ENCODE results near the gene NFASC. TPM values are rescaled to one million over a fixed set of nuclear protein-coding genes. Genes with fewer than 3 reads are reported as not detected.

NFASC gene
- total and polyA plus RNA-seq, 8 donors = 1.1 to 54.2 (median 13.3) TPM

- Histone ChIP-seq H3K9me3 (no peaks in the 10 kb centered on the region), H3K36me3 (no peaks in the 10 kb centered on the region), H3K4me1 (no peaks in the 10 kb centered on the region), H3K27ac (no peak overlapping the region), H3K4me3 (no peak overlapping the region), H3K27me3 (peaks cover 0 to 59% (median 5%) of the 10 kb centered on the region in 3 donors)
- no peak for DNase-seq
- WGBS, 5 donors = 69 to 87% (median 76%) methylated on average over 9 to 11 of the region's 11 CpGs
- no peak for TF ChIP-seq CTCF (IDR thresholded peaks at IDR 0.05)
- TF ChIP-seq POLR2A (IDR thresholded peaks at IDR 0.05) = no peak
- TF ChIP-seq EP300 (IDR thresholded peaks at IDR 0.05) = no peak
- no peak for TF ChIP-seq POLR2AphosphoS5 (IDR thresholded peaks at IDR 0.05)
- intact Hi-C loops (cut with DNase I; ENCODE audit: low total_unique reads) = no loop called here
Measured at GRCh38 chr1:205052690-205053089, 182.0 kb downstream of the NFASC start.

- WGBS, 5 donors = 85 to 93% (median 91%) methylated on average over 5 of the region's 5 CpGs
Measured at GRCh38 chr1:205053296-205053695, 182.6 kb downstream of the NFASC start.

GRCh38 chr1:205054013-205054412 lies 183.4 kb downstream of the NFASC start:
- no peaks in the 10 kb centered on the region for H3K36me3 ChIP-seq
- H3K27me3 ChIP-seq = peaks cover 0 to 48% (median 0%) of the 10 kb centered on the region in 3 donors
- H3K4me1 ChIP-seq = no peaks in the 10 kb centered on the region
- no peak overlapping the region for H3K4me3 ChIP-seq
- 41 to 52% (median 46%) methylated on average over 7 of the region's 7 CpGs for WGBS, 5 donors
- TF ChIP-seq POLR2A (IDR thresholded peaks at IDR 0.05) = no peak
- TF ChIP-seq EP300 (IDR thresholded peaks at IDR 0.05) = no peak
- TF ChIP-seq CTCF (IDR thresholded peaks at IDR 0.05) = no peak
- TF ChIP-seq POLR2AphosphoS5 (IDR thresholded peaks at IDR 0.05) = no peak
- no peaks in the 10 kb centered on the region for H3K9me3 ChIP-seq
- no peak for DNase-seq
- intact Hi-C loops (cut with DNase I; ENCODE audit: low total_unique reads) = no loop called here
- H3K27ac ChIP-seq = no peak overlapping the region

More at GRCh38 chr1:205053296-205053695, 182.6 kb downstream of the NFASC start:
- no peak for TF ChIP-seq POLR2A (IDR thresholded peaks at IDR 0.05)
- TF ChIP-seq EP300 (IDR thresholded peaks at IDR 0.05) = no peak
- TF ChIP-seq POLR2AphosphoS5 (IDR thresholded peaks at IDR 0.05) = no peak
- Histone ChIP-seq H3K4me3 (no peak overlapping the region), H3K4me1 (no peaks in the 10 kb centered on the region), H3K27ac (no peak overlapping the region), H3K9me3 (no peaks in the 10 kb centered on the region), H3K27me3 (peaks cover 0 to 55% (median 0%) of the 10 kb centered on the region in 3 donors), H3K36me3 (no peaks in the 10 kb centered on the region)
- intact Hi-C loops (cut with DNase I; ENCODE audit: low total_unique reads) = no loop called here
- no peak for DNase-seq

GRCh38 chr1:205056188-205056611 lies 185.5 kb downstream of the NFASC start:
- Histone ChIP-seq H3K27me3 (peaks cover 0 to 36% (median 0%) of the 10 kb centered on the region in 3 donors), H3K36me3 (no peaks in the 10 kb centered on the region), H3K27ac (no peak overlapping the region), H3K9me3 (no peaks in the 10 kb centered on the region), H3K4me3 (no peak overlapping the region), H3K4me1 (no peaks in the 10 kb centered on the region)
- intact Hi-C loops (cut with DNase I; ENCODE audit: low total_unique reads) = loop anchor here (5.0 kb wide), 1 partner anchor 69 kb away; no protein-coding TSS in a partner anchor
- 81 to 88% (median 82%) methylated on average over 13 of the region's 13 CpGs for WGBS, 5 donors
- DNase-seq = no peak
- no peak for TF ChIP-seq POLR2A (IDR thresholded peaks at IDR 0.05)
- TF ChIP-seq POLR2AphosphoS5 (IDR thresholded peaks at IDR 0.05) = no peak

- Histone ChIP-seq H3K9me3 (no peaks in the 10 kb centered on the region), H3K27me3 (peaks cover 0 to 30% (median 0%) of the 10 kb centered on the region in 3 donors), H3K4me1 (peaks cover 0 to 8% (median 3%) of the 10 kb centered on the region in 4 donors), H3K27ac (no peak overlapping the region), H3K4me3 (no peak overlapping the region), H3K36me3 (no peaks in the 10 kb centered on the region)
- DNase-seq = no peak
- intact Hi-C loops (cut with DNase I; ENCODE audit: low total_unique reads) = loop anchor here (5.0 kb wide), 1 partner anchor 70 kb away; no protein-coding TSS in a partner anchor
- WGBS, 5 donors = 83 to 91% (median 88%) methylated on average over 6 of the region's 6 CpGs
- no peak for TF ChIP-seq POLR2AphosphoS5 (IDR thresholded peaks at IDR 0.05)
- TF ChIP-seq CTCF (IDR thresholded peaks at IDR 0.05) = no peak
- no peak for TF ChIP-seq POLR2A (IDR thresholded peaks at IDR 0.05)
- TF ChIP-seq EP300 (IDR thresholded peaks at IDR 0.05) = no peak
Measured at GRCh38 chr1:205056956-205057568, 186.4 kb downstream of the NFASC start.
